Fibroblast of the aortic adventitia (primary cell): ENCODE data around the gene SOX6. TPM values are rescaled to one million over a fixed set of nuclear protein-coding genes. Genes with fewer than 3 reads are reported as not detected.

Experiments
- DNase-seq: peaks from one replicate; pipeline ENCODE4 v3.0.0-alpha.2; 2010; ENCODE audit warnings: low read depth
- H3K4me3 ChIP-seq: 2 replicates; pipeline ENCODE4 v1.5.1; 2011; ENCODE audit warnings: low read depth, mild to moderate bottlenecking, control low read depth, low read length, moderate library complexity
- CTCF ChIP-seq: IDR thresholded peaks from 2 replicates; pipeline ENCODE4 v1.5.1; 2011; ENCODE audit warnings: mild to moderate bottlenecking, low read length, control low read depth, inconsistent platforms; ENCODE audit not compliant: insufficient read depth
- total RNA-seq: library from RNA; depleted of rRNA; stranded (reverse); fragments of >200 nt; gene quantifications from 2 replicates; pipeline ENCODE4 v1.2.3, GENCODE V29; 2012; ENCODE audit warnings: low replicate concordance

The SOX6 gene
- total RNA-seq, 1 donor, result 0.36 TPM

- no peak overlapping the region for H3K4me3 ChIP-seq
- no peak for TF ChIP-seq CTCF
- DNase-seq, result no peak
These were observed 303.6 kb downstream of the SOX6 start for GRCh38 chr11:16052750-16053149.

GRCh38 chr11:16049611-16050010 is 306.7 kb downstream of the SOX6 start:
- DNase-seq, result no peak
- TF ChIP-seq CTCF, result no peak
- no peak overlapping the region for H3K4me3 ChIP-seq

GRCh38 chr11:16047073-16047472 is 309.3 kb downstream of the SOX6 start:
- TF ChIP-seq CTCF, result no peak
- no peak overlapping the region for H3K4me3 ChIP-seq
- no peak for DNase-seq

- no peak for DNase-seq
- H3K4me3 ChIP-seq, result no peak overlapping the region
- TF ChIP-seq CTCF, result no peak
These were observed 312.7 kb downstream of the SOX6 start for GRCh38 chr11:16043617-16044016.

GRCh38 chr11:16041207-16041606 is 315.1 kb downstream of the SOX6 start:
- TF ChIP-seq CTCF, result no peak
- no peak overlapping the region for H3K4me3 ChIP-seq
- no peak for DNase-seq

GRCh38 chr11:16040151-16040550 is 316.2 kb downstream of the SOX6 start:
- H3K4me3 ChIP-seq, result no peak overlapping the region
- DNase-seq, result no peak
- TF ChIP-seq CTCF, result no peak

DNA sequence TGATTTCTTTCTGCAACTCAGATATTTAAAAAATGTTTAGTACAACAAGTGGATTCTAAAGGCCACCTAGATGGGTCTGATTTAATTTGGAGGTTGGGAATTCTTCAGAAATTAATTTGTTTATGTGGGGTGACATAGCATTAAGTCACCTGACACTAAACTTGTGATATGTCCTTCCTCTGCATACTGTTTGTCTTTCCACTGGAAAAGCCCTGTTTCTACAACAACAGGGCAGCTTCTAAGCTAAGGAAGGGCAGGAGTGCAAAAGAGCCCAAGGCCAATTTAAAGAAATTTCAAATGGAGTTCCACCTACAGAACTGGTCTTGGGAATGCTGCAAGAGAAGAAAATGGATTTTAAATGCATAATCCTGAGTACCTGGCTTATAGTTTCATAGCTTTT is 319.2 kb downstream of the SOX6 start:
- H3K4me3 ChIP-seq, result no peak overlapping the region
- no peak for DNase-seq
- no peak for TF ChIP-seq CTCF
